Upper lobe of left lung (tissue), 4 donors: ENCODE data around the gene DNAJB2.

Experiments used
- EP300 ChIP-seq, 4 donors: sonication (generic); formaldehyde crosslinking; IDR thresholded peaks; one replicate each; pipeline ENCODE4 v1.5.1; 2017; ENCODE audit warnings: antibody characterized with exemption in 4 of 4, control low read depth in 2 of 4
- POLR2A ChIP-seq, 4 donors: fragments of 450-650 bp; IDR thresholded peaks; one replicate each; pipeline ENCODE4 v1.5.1; 2016 to 2017; ENCODE audit warnings: antibody characterized with exemption in 4 of 4, mild to moderate bottlenecking in 2 of 4
- POLR2AphosphoS5 ChIP-seq, 2 donors: sonication (generic); formaldehyde crosslinking; IDR thresholded peaks; one replicate each; pipeline ENCODE4 v1.5.1; 2017; ENCODE audit warnings: antibody characterized with exemption in 2 of 2
- TF ChIP-seq, protein P1 (sequence below), 6 experiments: fragments of 450-650 bp in 4 of 6; fragments of 200-600 bp in 2 of 6; sonication (generic) in 2 of 6; IDR thresholded peaks; one replicate each; pipeline ENCODE4 v1.5.1; 2016 to 2019; ENCODE audit warnings: antibody characterized with exemption in 6 of 6

DNA sequence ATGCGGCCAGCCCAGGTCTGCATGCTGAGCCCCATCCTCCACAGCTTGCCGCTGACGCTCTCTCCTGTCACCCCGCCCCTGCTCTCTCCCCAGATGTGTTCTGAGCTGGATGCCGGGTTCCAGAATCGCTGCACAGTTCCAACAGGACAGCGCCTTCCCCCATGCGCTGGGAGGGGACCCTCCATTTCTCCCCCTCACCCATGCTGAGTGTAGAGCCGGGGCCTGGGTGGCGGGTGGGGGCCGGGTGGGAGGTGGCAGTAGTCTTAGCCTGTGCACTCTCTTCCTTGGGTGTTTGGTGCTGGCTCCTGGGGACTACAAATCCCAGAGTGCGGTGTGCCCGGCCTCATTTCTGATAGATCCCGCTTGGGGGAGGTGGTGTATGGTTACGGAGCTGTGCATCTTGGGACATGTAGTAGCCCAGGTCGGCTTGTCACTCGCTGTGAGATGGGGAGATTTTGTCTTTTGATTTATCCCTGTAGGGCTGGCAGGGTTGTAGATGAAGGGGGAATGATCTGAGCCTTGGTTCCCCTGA lies 6.8 kb downstream of the DNAJB2 start:
- TF ChIP-seq, protein P1, sequence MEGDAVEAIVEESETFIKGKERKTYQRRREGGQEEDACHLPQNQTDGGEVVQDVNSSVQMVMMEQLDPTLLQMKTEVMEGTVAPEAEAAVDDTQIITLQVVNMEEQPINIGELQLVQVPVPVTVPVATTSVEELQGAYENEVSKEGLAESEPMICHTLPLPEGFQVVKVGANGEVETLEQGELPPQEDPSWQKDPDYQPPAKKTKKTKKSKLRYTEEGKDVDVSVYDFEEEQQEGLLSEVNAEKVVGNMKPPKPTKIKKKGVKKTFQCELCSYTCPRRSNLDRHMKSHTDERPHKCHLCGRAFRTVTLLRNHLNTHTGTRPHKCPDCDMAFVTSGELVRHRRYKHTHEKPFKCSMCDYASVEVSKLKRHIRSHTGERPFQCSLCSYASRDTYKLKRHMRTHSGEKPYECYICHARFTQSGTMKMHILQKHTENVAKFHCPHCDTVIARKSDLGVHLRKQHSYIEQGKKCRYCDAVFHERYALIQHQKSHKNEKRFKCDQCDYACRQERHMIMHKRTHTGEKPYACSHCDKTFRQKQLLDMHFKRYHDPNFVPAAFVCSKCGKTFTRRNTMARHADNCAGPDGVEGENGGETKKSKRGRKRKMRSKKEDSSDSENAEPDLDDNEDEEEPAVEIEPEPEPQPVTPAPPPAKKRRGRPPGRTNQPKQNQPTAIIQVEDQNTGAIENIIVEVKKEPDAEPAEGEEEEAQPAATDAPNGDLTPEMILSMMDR (IDR thresholded peaks at IDR 0.05) = no peak
- TF ChIP-seq POLR2A (IDR thresholded peaks at IDR 0.05) (no peak), EP300 (IDR thresholded peaks at IDR 0.05) (no peak), POLR2AphosphoS5 (IDR thresholded peaks at IDR 0.05) (no peak)
